ENCODE results near the gene MCTP1. TPM values are rescaled to one million over a fixed set of nuclear protein-coding genes. Genes with fewer than 3 reads are reported as not detected.

Gene MCTP1
- total and polyA plus RNA-seq, 9 of the 15 experiments (the other 6 are each of a cell fraction or from before 2014, with no cell fraction given): 0.04 to 0.93 (median 0.06) TPM; not detected in 4

DNA sequence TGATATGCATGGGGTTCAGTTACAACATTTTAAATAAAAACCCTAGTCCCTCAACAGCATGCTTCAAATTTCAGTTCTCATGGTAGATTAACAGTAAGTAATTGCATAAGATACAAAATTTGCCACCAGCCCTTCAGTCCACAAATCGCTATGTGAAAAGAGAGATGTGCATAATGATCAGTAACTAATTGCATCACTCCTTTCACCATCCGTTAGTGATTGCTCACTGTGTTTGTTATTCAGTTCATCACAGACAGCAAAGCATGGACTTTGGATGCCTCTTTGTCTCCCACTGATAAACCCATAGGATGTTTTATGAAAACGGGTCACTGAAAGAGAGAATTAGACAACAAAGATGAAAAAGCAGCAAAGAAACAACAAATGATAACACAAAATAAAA is 103.2 kb downstream of the MCTP1 start:
- no peak overlapping the region for H3K27ac ChIP-seq (ENCODE audit: extremely low read depth, low read depth, low read length)
- in situ Hi-C loops (cut with MboI): no loop called here
- intact Hi-C loops (cut with micrococcal nuclease): no loop called here
- H3K9me3 ChIP-seq (replicated peaks; ENCODE audit: control insufficient read depth, insufficient read depth, low read depth, low read length): no peaks in the 10 kb centered on the region
- ChIA-PET CTCF (ENCODE audit: low intra/inter-chr PET ratio) (no interaction called here), POLR2A (no interaction called here)
- no peaks in the 10 kb centered on the region; a peak in 1 of 5 replicates for H3K4me1 ChIP-seq (replicated peaks in 1 of 2; ENCODE audit: control insufficient read depth in 2 of 2, insufficient read depth in 2 of 2, low read length in 2 of 2)
- H3K9me1 ChIP-seq (ENCODE audit: control insufficient read depth, insufficient read depth, low read length): no peaks in the 10 kb centered on the region
- no peak for ATAC-seq
- 0% methylated on average over 3 of the region's 3 CpGs for WGBS (ENCODE audit: insufficient coverage, low coverage, missing lambda C conversion rate)
- no peak overlapping the region for H3K9ac ChIP-seq (ENCODE audit: insufficient read depth in 1 of 2, low read depth in 2 of 2, low read length in 2 of 2)
- H3K4me3 ChIP-seq: no peak overlapping the region
- H2AFZ ChIP-seq (ENCODE audit: low read depth, low read length): no peak overlapping the region
- no peak for FAIRE-seq
- no peaks in the 10 kb centered on the region for H4K20me1 ChIP-seq (replicated peaks; ENCODE audit: control insufficient read depth, insufficient read depth, low read length)
- no peak for DNase-seq (ENCODE audit: extremely low read depth in 1 of 4, low spot score in 3 of 4)
- no TSS peak for BruUV-seq (replicated peaks)
- no peaks in the 10 kb centered on the region for H3K27me3 ChIP-seq (ENCODE audit: control insufficient read depth in 2 of 2, insufficient read depth in 2 of 2, low read length in 2 of 2)
- H3K79me2 ChIP-seq (ENCODE audit: control insufficient read depth, insufficient read depth, low read length): no peaks in the 10 kb centered on the region
- H3K4me2 ChIP-seq (ENCODE audit: insufficient read depth, low read length): no peak overlapping the region
- no peaks in the 10 kb centered on the region for H3K36me3 ChIP-seq (ENCODE audit: control insufficient read depth, insufficient read depth, low read length)
- TF ChIP-seq POLR2AphosphoS5 (IDR thresholded peaks at IDR 0.05; ENCODE audit: control insufficient read depth, insufficient read depth, low read depth, low read length): no peak
- no peak for TF ChIP-seq KLF13 (tag; IDR thresholded peaks at IDR 0.05; ENCODE audit: borderline replicate concordance, low read depth)
- TF ChIP-seq ZNF165 (CRISPR knock-in tag; IDR thresholded peaks at IDR 0.05; ENCODE audit: borderline replicate concordance): no peak
- no peak for TF ChIP-seq GTF2A2 (tag; IDR thresholded peaks at IDR 0.05)
- TF ChIP-seq ARNT (IDR thresholded peaks at IDR 0.05): no peak
- TF ChIP-seq MTA1 (IDR thresholded peaks at IDR 0.05; ENCODE audit: borderline replicate concordance): no peak
- no peak for TF ChIP-seq RBM39 (optimal IDR thresholded peaks at IDR 0.05; ENCODE audit: low read depth, low read length)
- TF ChIP-seq ZNF398 (CRISPR knock-in tag; IDR thresholded peaks at IDR 0.05): no peak
- TF ChIP-seq, protein P1, sequence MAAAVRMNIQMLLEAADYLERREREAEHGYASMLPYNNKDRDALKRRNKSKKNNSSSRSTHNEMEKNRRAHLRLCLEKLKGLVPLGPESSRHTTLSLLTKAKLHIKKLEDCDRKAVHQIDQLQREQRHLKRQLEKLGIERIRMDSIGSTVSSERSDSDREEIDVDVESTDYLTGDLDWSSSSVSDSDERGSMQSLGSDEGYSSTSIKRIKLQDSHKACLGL (CRISPR knock-in tag; IDR thresholded peaks at IDR 0.05; ENCODE audit: borderline replicate concordance, poor library complexity, severe bottlenecking): no peak
- TF ChIP-seq ZHX1 (conservative IDR thresholded peaks at IDR 0.05; ENCODE audit: low read length): no peak
- no peak for TF ChIP-seq NR4A1 (CRISPR knock-in tag; IDR thresholded peaks at IDR 0.05)
- no peak for TF ChIP-seq NR4A1 (tag; IDR thresholded peaks at IDR 0.05)
- TF ChIP-seq PHB2 (IDR thresholded peaks at IDR 0.05; ENCODE audit: low read depth): no peak
- no peak for TF ChIP-seq MTA2 (IDR thresholded peaks at IDR 0.05; ENCODE audit: low read depth)
